ENCODE measurements around the gene ZCCHC14. TPM values are rescaled to one million over a fixed set of nuclear protein-coding genes. Genes with fewer than 3 reads are reported as not detected.

The ZCCHC14 gene
- total and polyA plus RNA-seq, 2 of the 13 experiments (the other 11 are each of a cell fraction or from before 2014, with no cell fraction given): 12.4 to 12.5 TPM

GRCh38 chr16:87496447-87496801 is 3.6 kb upstream of the ZCCHC14 start (continued):
- TF ChIP-seq CREB1 (IDR thresholded peaks at IDR 0.05) (no peak), CREB1 (CRISPR knock-in tag; IDR thresholded peaks at IDR 0.05) (no peak), SOX5 (CRISPR knock-in tag; IDR thresholded peaks at IDR 0.05; ENCODE audit: borderline replicate concordance) (no peak), CTCF (CRISPR knock-in tag; IDR thresholded peaks at IDR 0.05) (peak; percentile 80)

GRCh38 chr16:87495578-87496446 is 3.0 kb upstream of the ZCCHC14 start:
- BruUV-seq (replicated peaks): no TSS peak
- Histone ChIP-seq H3K27ac (ENCODE audit: extremely low read length, insufficient read depth, low read length) (no peak overlapping the region), H3K4me3 (replicated peaks in 1 of 3; ENCODE audit: insufficient read depth in 1 of 3, low read depth in 2 of 3, low read length in 3 of 3) (peak overlapping the region in 1 of 3 experiments; percentile 60; a peak in 3 of 6 replicates), H3K27me3 (ENCODE audit: control insufficient read depth in 1 of 2, insufficient read depth in 2 of 2, low read length in 2 of 2) (no peaks in the 10 kb centered on the region; a peak in 1 of 5 replicates), H3K9me3 (ENCODE audit: low read length) (no peaks in the 10 kb centered on the region), H3K9ac (ENCODE audit: insufficient read depth, low read depth, low read length) (peak overlapping the region; percentile 48), H2AFZ (ENCODE audit: low read length) (no peak overlapping the region), H3K4me2 (ENCODE audit: low read depth, low read length) (peak overlapping the region; percentile 87), H3K4me1 (ENCODE audit: insufficient read depth, low read length) (peaks cover 74% of the 10 kb centered on the region), H4K20me1 (ENCODE audit: insufficient read depth, low read length) (peaks cover 11% of the 10 kb centered on the region; the same call in 1 of the 2 replicates), H3K36me3 (replicated peaks in 1 of 2; ENCODE audit: control insufficient read depth in 1 of 2, insufficient read depth in 2 of 2, low read length in 2 of 2) (no peaks in the 10 kb centered on the region), H3K79me2 (ENCODE audit: insufficient read depth, low read length) (peaks cover 12% of the 10 kb centered on the region)
- ChIA-PET CTCF (ENCODE audit: low intra/inter-chr PET ratio, low total read pairs) (no interaction called here), POLR2A (interaction anchor here (1.4 kb wide), 1 partner anchor 33 kb away, joined by 4 read pairs; no protein-coding TSS in a partner anchor)
- WGBS (ENCODE audit: low lambda C conversion rate): 32% methylated on average over 17 of the region's 17 CpGs
- intact Hi-C loops (cut with micrococcal nuclease; ENCODE audit: unreplicated experiment): no loop called here
- DNase-seq (ENCODE audit: low spot score) (no peak), ATAC-seq (no peak), FAIRE-seq (no peak)
- in situ Hi-C loops (cut with HindIII; ENCODE audit: extremely low pct_ligation_motif_present, low pct_unique_long_range_greater_than_20kb): no loop called here
- no peak for TF ChIP-seq SRSF4 (IDR thresholded peaks at IDR 0.05; ENCODE audit: low read depth, low read length, poor library complexity, severe bottlenecking)
- TF ChIP-seq SMC3 (IDR thresholded peaks at IDR 0.05; ENCODE audit: low read length): no peak
- TF ChIP-seq NFATC3 (CRISPR knock-in tag; IDR thresholded peaks at IDR 0.05): no peak
- TF ChIP-seq ZNF468 (CRISPR knock-in tag; IDR thresholded peaks at IDR 0.05): no peak
- no peak for TF ChIP-seq PITX1 (CRISPR knock-in tag; IDR thresholded peaks at IDR 0.05)
- no peak for TF ChIP-seq ARHGAP35 (CRISPR knock-in tag; IDR thresholded peaks at IDR 0.05; ENCODE audit: borderline replicate concordance)
- TF ChIP-seq HDAC1 (CRISPR knock-in tag; IDR thresholded peaks at IDR 0.05): 0 out of 2 replicates have a peak, but pooled peaks have one; percentile 2
- TF ChIP-seq ZNF83 (CRISPR knock-in tag; IDR thresholded peaks at IDR 0.05; ENCODE audit: borderline replicate concordance): peak; percentile 44; the same call in 1 of the 2 replicates
- no peak for TF ChIP-seq PBX3 (CRISPR knock-in tag; IDR thresholded peaks at IDR 0.05; ENCODE audit: borderline replicate concordance)
- 0 out of 2 replicates have a peak, but pooled peaks have one; percentile 19 for TF ChIP-seq ARID4A (CRISPR knock-in tag; IDR thresholded peaks at IDR 0.05; ENCODE audit: borderline replicate concordance)
- TF ChIP-seq SETDB1 (CRISPR knock-in tag; IDR thresholded peaks at IDR 0.05; ENCODE audit: borderline replicate concordance): no peak

Data from HepG2 (cell line).